Uterus (tissue), 4 donors: Measurements from ENCODE around the gene PEAK1. TPM values are rescaled to one million over a fixed set of nuclear protein-coding genes. Genes with fewer than 3 reads are reported as not detected.

Source experiments
- DNase-seq, 2 donors: peaks; one replicate each; pipeline ENCODE4 v3.0.0-alpha.2; 2019 to 2020
- H3K27ac ChIP-seq, 2 donors: fragments of 200-600 bp; sonication (generic); 1 replicate in 1 of 2; 2 replicates in 1 of 2; pipeline ENCODE4 v1.5.1; 2016 to 2018
- H3K27me3 ChIP-seq, 2 donors: fragments of 200-600 bp; sonication (generic); one replicate each; pipeline ENCODE4 v1.5.1; 2018 to 2019; ENCODE audit warnings: control low read depth in 1 of 2
- H3K36me3 ChIP-seq, 2 donors: fragments of 200-600 bp; sonication (generic); one replicate each; pipeline ENCODE4 v1.5.1; 2019; ENCODE audit warnings: control low read depth in 1 of 2
- H3K4me1 ChIP-seq, 2 donors: fragments of 200-600 bp; sonication (generic); one replicate each; pipeline ENCODE4 v1.5.1; 2018 to 2019; ENCODE audit warnings: control low read depth in 1 of 2
- H3K4me3 ChIP-seq, 2 donors: fragments of 200-600 bp; sonication (generic); 1 replicate in 1 of 2; 2 replicates in 1 of 2; pipeline ENCODE4 v1.5.1; 2018 to 2019; ENCODE audit warnings: mild to moderate bottlenecking in 1 of 2
- H3K9me3 ChIP-seq, 2 donors: fragments of 200-600 bp; sonication (generic); one replicate each; pipeline ENCODE4 v1.5.1; 2019; ENCODE audit warnings: control low read depth in 1 of 2
- CTCF ChIP-seq, 4 experiments: fragments of 200-600 bp in 2 of 4; fragments of 450-650 bp in 2 of 4; sonication (generic) in 2 of 4; IDR thresholded peaks; one replicate each; pipeline ENCODE4 v1.5.1; 2016 to 2019; ENCODE audit warnings: antibody characterized with exemption in 4 of 4, mild to moderate bottlenecking in 2 of 4, moderate library complexity in 1 of 4
- POLR2A ChIP-seq, 2 donors: fragments of 450-650 bp; IDR thresholded peaks; one replicate each; pipeline ENCODE4 v1.6.1; 2016; ENCODE audit warnings: antibody characterized with exemption in 2 of 2, mild to moderate bottlenecking in 1 of 2, moderate library complexity in 1 of 2
- intact Hi-C: fragments of 100-400 bp; cut with DNase I; formaldehyde crosslinking; loops from one replicate; pipeline ENCODE4 v1.15.1; 2023; ENCODE audit warnings: low total_unique reads
- total RNA-seq, 4 donors: library from RNA; depleted of rRNA in 3 of 4; stranded (reverse); fragments of >200 nt in 3 of 4; gene quantifications; one replicate each; pipeline versions ENCODE4 v1.1.0 to v1.2.4, GENCODE V29; 2014 to 2023
- donor health status: DM: yes; HTN: yes; CAD: no.

The PEAK1 gene
- total RNA-seq, 4 donors from 2014 or later = 14.4 to 87.3 (median 43.5) TPM

GRCh38 chr15:77393471-77393840, 26.4 kb downstream of the PEAK1 start:
- H3K27me3 ChIP-seq = no peaks in the 10 kb centered on the region
- no peak overlapping the region for H3K4me3 ChIP-seq
- H3K27ac ChIP-seq = no peak overlapping the region
- TF ChIP-seq CTCF (IDR thresholded peaks at IDR 0.05) (no peak), POLR2A (IDR thresholded peaks at IDR 0.05) (no peak)
- H3K36me3 ChIP-seq = no peaks in the 10 kb centered on the region
- no peak for DNase-seq
- peaks cover 0 to 17% of the 10 kb centered on the region in 2 donors for H3K9me3 ChIP-seq
- intact Hi-C loops = no loop called here
- H3K4me1 ChIP-seq = no peaks in the 10 kb centered on the region

- TF ChIP-seq POLR2A (IDR thresholded peaks at IDR 0.05) (no peak), CTCF (IDR thresholded peaks at IDR 0.05) (no peak)
- H3K36me3 ChIP-seq = no peaks in the 10 kb centered on the region
- H3K4me1 ChIP-seq = no peaks in the 10 kb centered on the region
- intact Hi-C loops = no loop called here
- no peak overlapping the region for H3K27ac ChIP-seq
- no peak for DNase-seq
- peaks cover 0 to 11% of the 10 kb centered on the region in 2 donors for H3K9me3 ChIP-seq
- H3K4me3 ChIP-seq = no peak overlapping the region
- H3K27me3 ChIP-seq = no peaks in the 10 kb centered on the region
Measured at GRCh38 chr15:77392762-77393470, 27.0 kb downstream of the PEAK1 start.

GRCh38 chr15:77391372-77391951, 28.4 kb downstream of the PEAK1 start:
- no peak for DNase-seq
- intact Hi-C loops = no loop called here

GRCh38 chr15:77387365-77388105, 32.4 kb downstream of the PEAK1 start:
- no peak overlapping the region for H3K4me3 ChIP-seq
- no peak for DNase-seq
- H3K27ac ChIP-seq = no peak overlapping the region
- H3K4me1 ChIP-seq = no peaks in the 10 kb centered on the region
- TF ChIP-seq CTCF (IDR thresholded peaks at IDR 0.05) (no peak), POLR2A (IDR thresholded peaks at IDR 0.05) (no peak)
- H3K27me3 ChIP-seq = no peaks in the 10 kb centered on the region
- intact Hi-C loops = no loop called here
- H3K36me3 ChIP-seq = no peaks in the 10 kb centered on the region
- no peaks in the 10 kb centered on the region for H3K9me3 ChIP-seq

More at GRCh38 chr15:77391372-77391951, 28.4 kb downstream of the PEAK1 start:
- Histone ChIP-seq H3K9me3 (peaks cover 0 to 11% of the 10 kb centered on the region in 2 donors), H3K36me3 (no peaks in the 10 kb centered on the region), H3K27me3 (no peaks in the 10 kb centered on the region), H3K4me3 (no peak overlapping the region), H3K4me1 (no peaks in the 10 kb centered on the region), H3K27ac (no peak overlapping the region)
- no peak for TF ChIP-seq CTCF (IDR thresholded peaks at IDR 0.05)
- no peak for TF ChIP-seq POLR2A (IDR thresholded peaks at IDR 0.05)

GRCh38 chr15:77386626-77387025, 33.3 kb downstream of the PEAK1 start:
- Histone ChIP-seq H3K27me3 (no peaks in the 10 kb centered on the region), H3K9me3 (no peaks in the 10 kb centered on the region), H3K27ac (no peak overlapping the region), H3K36me3 (no peaks in the 10 kb centered on the region), H3K4me3 (no peak overlapping the region), H3K4me1 (no peaks in the 10 kb centered on the region)
- no peak for DNase-seq
- TF ChIP-seq POLR2A (IDR thresholded peaks at IDR 0.05) = no peak
- no peak for TF ChIP-seq CTCF (IDR thresholded peaks at IDR 0.05)
- intact Hi-C loops = no loop called here
